ENCODE data around the gene ALPI.

DNA sequence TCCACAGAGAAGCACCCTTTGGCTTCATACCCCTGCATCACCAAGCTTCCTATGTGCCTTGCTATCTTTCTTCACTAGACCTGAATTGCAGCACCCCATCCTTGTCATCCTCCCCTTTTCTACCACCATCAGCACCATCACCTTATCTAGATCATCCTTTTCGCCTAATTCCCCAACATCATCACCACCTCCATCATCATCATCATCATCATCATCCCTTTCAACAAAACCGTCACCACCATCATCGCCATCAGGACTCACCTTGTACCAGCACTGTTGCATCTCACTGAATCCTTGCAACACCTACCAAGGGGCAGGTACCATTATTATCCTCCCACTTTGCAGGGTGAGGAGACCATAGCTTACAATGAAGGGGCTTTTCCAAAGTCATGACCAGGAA lies 42.5 kb downstream of the ALPI start:
- TF ChIP-seq, protein P1, sequence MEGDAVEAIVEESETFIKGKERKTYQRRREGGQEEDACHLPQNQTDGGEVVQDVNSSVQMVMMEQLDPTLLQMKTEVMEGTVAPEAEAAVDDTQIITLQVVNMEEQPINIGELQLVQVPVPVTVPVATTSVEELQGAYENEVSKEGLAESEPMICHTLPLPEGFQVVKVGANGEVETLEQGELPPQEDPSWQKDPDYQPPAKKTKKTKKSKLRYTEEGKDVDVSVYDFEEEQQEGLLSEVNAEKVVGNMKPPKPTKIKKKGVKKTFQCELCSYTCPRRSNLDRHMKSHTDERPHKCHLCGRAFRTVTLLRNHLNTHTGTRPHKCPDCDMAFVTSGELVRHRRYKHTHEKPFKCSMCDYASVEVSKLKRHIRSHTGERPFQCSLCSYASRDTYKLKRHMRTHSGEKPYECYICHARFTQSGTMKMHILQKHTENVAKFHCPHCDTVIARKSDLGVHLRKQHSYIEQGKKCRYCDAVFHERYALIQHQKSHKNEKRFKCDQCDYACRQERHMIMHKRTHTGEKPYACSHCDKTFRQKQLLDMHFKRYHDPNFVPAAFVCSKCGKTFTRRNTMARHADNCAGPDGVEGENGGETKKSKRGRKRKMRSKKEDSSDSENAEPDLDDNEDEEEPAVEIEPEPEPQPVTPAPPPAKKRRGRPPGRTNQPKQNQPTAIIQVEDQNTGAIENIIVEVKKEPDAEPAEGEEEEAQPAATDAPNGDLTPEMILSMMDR (IDR thresholded peaks at IDR 0.05): no peak
- no peak for TF ChIP-seq POLR2A (IDR thresholded peaks at IDR 0.05)
